ENCODE results near the gene MEIOB.
"Not testable (repeated sequence)": the region's sequence is repeated elsewhere in the genome, so short reads cannot be mapped to it uniquely, and the experiment has no call there.

Gene MEIOB

GRCh38 chr16:1876066-1876465 is 4.1 kb upstream of the MEIOB start:
- DNase-seq: not testable (repeated sequence)

DNA sequence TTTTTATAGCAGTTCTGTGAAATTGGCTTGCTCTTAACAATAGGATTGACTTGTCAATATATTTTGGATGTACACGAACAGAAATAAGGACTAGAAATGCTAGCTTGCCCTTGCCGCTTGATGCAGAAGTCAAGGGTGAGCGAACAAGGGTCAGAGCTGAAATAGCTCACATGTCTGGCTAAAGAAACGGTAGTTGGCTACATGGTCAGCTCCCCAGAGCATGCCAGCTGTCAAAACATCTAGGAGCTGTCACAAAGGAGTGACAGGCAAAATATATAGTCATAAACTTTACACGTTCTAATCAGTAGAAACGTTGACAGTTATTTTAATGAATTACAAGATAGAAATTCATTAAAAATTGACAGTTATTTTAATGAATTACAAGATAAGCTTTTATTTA is 2.9 kb upstream of the MEIOB start:
- no peak for DNase-seq

GRCh38 chr16:1870365-1871082 is 1.4 kb downstream of the MEIOB start:
- peak; percentile 75 for DNase-seq

DNA sequence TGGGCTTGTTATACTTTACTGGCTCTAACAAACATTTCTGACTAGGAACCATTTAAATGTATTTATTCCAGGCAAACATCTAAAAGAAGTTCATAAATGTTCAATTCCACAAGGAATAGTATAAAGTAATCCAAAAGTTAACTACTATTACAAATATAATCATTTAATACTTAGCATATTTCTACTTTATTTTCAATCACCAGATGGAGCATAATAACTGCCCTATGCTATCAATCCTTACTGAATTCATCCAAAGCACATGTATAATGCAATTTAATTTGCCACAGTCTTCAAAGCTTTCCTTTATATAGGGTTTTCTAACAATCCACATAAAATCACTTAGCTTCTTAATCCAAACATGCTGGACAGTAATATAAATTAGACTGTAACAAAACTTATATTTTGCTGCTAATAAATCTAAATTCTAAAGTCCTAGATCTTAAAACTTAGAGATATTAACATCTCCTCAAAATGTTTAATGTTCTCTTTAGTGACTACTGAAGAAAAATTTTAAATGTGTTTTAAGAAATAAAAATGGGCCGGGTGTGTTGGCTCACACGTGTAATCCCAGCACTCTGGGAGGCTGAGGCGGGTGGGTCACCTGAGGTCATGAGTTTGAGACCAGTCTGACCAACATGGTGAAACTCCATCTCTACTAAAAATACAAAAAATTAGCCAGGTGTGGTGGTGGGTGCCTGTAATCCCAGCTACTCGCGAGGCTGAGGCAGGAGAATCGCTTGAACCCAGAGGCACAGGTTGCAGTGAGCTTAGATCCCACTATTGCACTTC is 5.9 kb downstream of the MEIOB start:
- no peak for DNase-seq

DNA sequence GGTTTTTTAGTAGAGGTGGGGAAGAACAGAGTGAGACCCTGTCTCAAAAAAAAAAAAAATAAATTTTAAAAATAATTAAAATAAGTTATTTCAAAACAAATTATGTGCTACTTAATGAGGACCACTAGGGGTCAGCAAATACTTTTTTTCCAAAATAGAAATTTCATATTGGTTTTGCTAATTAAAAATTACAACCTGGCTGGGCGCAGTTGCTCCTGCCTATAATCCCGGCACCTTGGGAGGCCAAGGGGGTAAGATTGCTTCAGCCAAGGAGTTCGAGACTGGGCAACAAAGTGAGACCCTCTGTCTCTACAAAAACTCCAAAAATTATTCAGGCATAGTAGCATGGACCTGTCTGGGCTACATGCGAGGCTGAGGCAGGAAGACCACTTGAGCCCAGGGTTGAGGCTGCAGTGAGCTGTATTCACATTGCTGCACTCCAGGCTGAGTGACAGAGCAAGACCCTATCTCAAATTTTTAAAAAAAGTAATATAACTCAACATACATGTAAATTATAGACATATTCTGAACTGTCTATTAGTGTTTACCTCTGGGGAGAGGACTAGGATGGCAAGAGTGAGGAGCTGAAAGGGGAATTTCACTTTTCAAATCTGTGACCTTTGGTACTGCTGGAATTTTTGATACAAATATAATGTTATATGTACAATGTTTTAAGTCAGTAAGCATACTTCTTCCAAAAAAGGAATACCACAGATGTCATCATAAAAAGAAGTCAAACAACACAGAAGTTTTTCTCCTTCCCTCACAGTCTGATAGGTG is 8.1 kb downstream of the MEIOB start:
- peak; percentile 13 for DNase-seq

DNA sequence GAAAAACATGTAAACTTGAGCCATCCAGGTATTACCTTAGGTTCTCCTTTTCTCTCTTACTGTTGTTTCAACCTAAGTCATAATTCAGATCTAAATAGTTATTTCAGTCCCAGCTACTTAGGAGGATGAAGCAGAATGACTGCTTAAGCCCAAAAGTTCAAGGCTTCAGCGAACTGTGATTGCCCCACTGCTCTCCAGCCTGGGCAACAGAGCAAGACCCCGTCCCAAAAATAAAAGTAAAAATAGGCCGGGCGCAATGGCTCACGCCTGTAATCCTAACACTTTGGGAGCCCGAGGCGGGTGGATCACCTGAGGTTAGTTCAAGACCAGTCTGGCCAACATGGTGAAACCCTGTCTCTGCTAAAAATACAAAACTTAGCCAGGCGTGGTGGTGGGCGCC is 9.6 kb downstream of the MEIOB start:
- no peak for DNase-seq

DNA sequence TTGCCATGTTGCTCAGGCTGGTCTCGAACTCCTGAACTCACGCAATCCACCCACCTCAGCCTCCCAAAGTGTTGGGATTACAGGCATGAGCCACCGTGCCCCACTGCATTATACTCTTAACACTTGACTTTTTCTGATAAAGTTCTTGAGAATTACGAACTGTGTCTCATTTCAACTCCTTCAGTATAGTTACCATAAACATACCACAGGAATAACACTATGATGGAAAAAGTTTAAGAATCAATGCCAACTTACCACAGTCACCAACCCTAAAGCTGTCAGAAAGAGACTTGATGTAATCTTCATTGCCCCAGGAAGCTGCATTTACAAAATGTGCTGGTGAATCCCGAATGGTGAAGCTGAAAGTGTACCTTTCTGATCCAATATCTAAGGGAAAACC is 10.2 kb downstream of the MEIOB start:
- no peak for DNase-seq

DNA sequence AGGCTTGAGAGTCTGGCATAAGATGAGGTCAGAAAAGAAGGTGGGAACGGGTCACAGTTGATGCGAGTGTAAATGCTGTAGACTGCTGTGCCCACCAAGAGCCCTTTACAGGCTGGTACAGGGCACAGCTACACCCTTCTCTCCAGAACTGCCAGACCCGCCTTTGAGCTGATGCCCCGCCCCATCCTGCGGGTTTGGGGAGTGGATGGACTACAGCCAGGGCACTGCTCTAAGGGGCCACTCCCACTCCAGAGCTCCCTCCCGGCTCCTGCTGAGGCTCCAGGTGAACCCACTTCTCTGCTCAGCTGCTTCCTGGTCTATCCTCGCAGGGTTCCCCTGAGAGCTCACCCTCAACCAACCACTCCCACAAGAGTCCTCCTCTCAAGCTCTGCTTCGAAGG is 12.3 kb downstream of the MEIOB start:
- no peak for DNase-seq

DNA sequence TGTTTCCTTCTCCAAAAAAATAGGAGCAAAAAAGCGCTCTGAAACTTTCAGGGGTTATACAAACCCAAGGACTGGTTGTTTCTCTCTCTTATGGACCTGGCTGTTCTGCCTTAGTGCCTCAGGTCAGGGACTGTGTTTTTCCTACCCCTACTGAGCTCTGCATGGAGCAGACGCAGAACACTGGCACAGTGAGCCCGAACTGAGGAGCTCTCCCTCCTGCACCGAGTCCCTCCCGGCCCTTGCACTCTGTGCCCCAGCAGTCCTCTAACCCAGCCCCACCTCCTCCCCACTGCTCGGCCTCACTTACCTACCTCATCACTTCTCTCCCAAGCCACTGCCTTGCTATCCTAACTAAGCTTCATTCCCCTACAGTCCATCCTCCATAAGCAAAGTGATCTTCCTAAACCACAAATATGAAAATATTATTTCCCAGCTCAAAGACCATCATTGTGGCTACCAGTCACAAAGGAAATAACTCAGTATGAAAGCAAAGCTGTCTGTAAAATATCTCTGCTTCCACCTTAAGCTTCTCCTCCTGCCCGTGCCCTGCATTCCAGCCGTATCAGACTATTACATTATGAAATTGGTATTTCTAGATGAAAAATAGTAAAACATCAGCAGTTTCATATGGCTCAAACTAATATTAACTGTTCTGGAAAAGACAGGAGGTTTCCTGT is 13.6 kb downstream of the MEIOB start:
- no peak for DNase-seq

DNA sequence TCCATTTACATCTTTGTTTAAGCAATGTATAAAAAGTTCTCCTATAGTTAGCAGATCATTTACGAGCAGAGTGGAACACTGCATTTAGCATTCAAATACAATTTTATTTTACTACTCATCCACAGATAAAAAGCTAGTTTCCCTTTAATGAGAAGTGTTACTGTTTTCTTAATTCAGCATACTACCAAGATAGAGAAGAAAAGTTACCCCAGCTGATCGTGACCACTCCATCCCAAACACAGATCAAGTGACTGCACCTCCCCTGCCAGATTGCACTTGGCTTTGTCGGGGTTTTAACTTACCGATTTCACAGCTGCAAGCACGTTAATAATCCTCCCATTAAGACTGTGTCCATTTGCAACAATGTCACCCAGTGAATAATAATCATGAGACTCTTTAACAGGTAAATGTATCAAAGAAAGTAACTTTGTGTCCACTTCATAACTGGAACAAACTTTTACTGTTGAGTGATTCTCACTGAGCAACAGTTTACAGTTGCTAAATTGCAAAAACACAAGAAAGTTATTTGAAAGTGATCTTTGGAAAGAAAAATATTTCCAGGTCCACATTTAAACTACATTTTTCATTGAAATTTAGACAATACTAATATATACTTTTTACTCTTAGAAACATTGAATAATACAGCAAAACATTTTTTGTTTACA is 14.4 kb downstream of the MEIOB start:
- DNase-seq: no peak

DNA sequence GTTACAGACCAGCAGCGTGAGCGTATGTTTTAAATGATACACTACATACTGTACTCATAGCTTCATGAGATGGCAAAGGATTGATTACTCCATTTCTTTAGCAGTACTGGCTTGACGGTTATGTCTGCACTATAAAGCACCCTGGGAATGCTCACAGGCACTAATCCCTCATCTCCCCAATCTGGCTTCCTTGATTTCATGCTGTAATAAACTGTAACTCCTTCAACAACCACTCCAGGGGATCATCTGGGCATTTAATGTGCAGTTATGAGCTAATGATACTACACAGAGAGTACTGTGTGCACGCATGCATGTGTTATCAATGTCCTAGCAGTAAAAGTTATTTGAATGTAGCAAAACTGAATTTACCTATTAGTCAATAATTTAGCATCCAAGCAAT is 20.2 kb downstream of the MEIOB start:
- no peak for DNase-seq

GRCh38 chr16:1850981-1851380 is 21.0 kb downstream of the MEIOB start:
- DNase-seq: no peak

GRCh38 chr16:1846416-1846815 is 25.5 kb downstream of the MEIOB start:
- no peak for DNase-seq

DNA sequence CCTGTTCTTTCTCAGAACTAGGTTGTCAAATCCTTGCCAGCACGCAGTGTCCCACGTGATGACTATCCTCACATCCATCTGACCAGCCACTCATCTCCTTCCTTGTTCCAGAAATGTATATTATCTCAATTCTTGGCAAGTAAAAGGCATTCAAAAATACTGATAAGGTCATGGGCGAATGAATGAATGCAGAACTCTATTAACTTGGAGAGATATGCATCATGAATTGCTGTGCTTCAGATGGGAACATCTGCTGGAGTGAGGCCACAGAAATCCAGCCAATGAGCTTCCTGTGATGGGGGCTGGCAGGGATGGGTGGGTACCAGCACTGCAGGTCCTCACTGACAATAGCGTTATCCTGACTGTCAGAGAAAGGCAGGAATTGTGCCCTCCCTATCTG is 26.0 kb downstream of the MEIOB start:
- no peak for DNase-seq

GRCh38 chr16:1839554-1839953 is 32.4 kb downstream of the MEIOB start:
- no peak for DNase-seq

DNA sequence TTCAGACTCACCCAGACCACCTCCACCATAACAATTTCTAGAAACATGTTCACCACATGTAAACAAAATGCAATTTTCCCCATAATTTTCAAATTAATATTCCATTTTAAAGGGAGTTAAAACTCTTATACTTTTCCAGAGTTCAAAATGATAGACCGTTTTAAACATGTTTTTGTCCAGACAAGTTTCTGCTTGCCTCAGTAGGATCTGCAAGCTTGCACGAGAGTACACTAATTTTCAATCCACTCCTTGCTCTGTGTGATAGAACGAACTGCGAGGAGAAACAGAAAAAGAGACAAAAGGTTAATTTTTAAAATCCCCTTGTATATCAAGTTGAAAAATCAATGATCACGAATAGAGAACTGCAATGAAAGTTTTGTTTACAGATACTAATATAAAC is 37.9 kb downstream of the MEIOB start:
- no peak for DNase-seq

- DNase-seq: no peak
These were observed 39.0 kb downstream of the MEIOB start for GRCh38 chr16:1832838-1833454.

- DNase-seq: no peak
These were observed 40.5 kb downstream of the MEIOB start for GRCh38 chr16:1831186-1832075.

GRCh38 chr16:1830213-1830612 is 41.8 kb downstream of the MEIOB start:
- DNase-seq: no peak

- no peak for DNase-seq
These were observed 43.1 kb downstream of the MEIOB start for GRCh38 chr16:1828645-1829410.
